ENCODE measurements around the gene PLXDC2. TPM values are rescaled to one million over a fixed set of nuclear protein-coding genes. Genes with fewer than 3 reads are reported as not detected.

Gene PLXDC2
- total RNA-seq, 8 experiments from 2014 or later: 3.7 to 129 (median 7.6) TPM

- in situ Hi-C loops (cut with MboI; ENCODE audit: low pct_unique_long_range_greater_than_20kb in 2 of 9, low sequenced_read_pairs in 9 of 9, unreplicated experiment in 9 of 9): loop anchor here in 1 of 9 experiments (5.0 kb wide), 1 partner anchor 367 kb away; no protein-coding TSS in a partner anchor
- ATAC-seq (replicated peaks in 6 of 8): no peak
- H3K27ac ChIP-seq: no peak overlapping the region
- WGBS, 10 experiments: 48 to 98% (median 90%) methylated on average over 3 to 5 of the region's 5 CpGs
- no peak overlapping the region for H3K4me3 ChIP-seq
- no peaks in the 10 kb centered on the region for H3K4me1 ChIP-seq (replicated peaks in 1 of 2)
Measured at GRCh38 chr10:19789607-19790006, 26.6 kb upstream of the PLXDC2 start.

GRCh38 chr10:19791032-19791431, 25.2 kb upstream of the PLXDC2 start:
- ATAC-seq (replicated peaks in 6 of 8): peak in 1 of 8 experiments; percentile 22
- in situ Hi-C loops (cut with MboI; ENCODE audit: low pct_unique_long_range_greater_than_20kb in 2 of 9, low sequenced_read_pairs in 9 of 9, unreplicated experiment in 9 of 9): no loop called here
- Histone ChIP-seq H3K27ac (no peak overlapping the region), H3K4me1 (replicated peaks in 1 of 2) (no peaks in the 10 kb centered on the region), H3K4me3 (no peak overlapping the region)
- 47 to 100% (median 81%) methylated on average over 1 to 2 of the region's 2 CpGs; no CpG with 5 or more reads in 2 of the 10 experiments for WGBS, 10 experiments

DNA sequence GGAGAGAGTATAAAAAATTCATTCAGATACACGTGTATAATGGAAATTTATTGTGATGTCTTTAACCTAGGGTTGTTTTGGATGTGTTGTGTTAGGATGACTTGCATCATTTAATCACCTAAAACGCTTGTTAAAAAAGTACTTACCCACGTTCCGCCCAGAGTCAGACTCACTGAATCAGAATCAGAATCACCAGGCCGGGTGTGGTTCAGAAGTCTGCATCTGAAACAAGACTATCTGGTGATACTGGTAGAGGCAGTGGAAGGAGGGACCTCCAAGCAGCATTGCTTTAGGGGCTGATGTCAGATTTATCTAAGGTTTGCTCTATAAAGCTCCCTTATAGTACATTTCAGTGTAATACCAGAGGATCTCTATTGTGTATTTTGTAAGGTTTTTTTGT, 20.5 kb upstream of the PLXDC2 start:
- H3K4me1 ChIP-seq (replicated peaks in 1 of 2): no peaks in the 10 kb centered on the region
- no peak overlapping the region for H3K4me3 ChIP-seq
- in situ Hi-C loops (cut with MboI; ENCODE audit: low pct_unique_long_range_greater_than_20kb in 2 of 9, low sequenced_read_pairs in 9 of 9, unreplicated experiment in 9 of 9): no loop called here
- ATAC-seq (replicated peaks in 6 of 8): peak in 1 of 8 experiments; percentile 51
- H3K27ac ChIP-seq: no peak overlapping the region
- 46 to 92% (median 73%) methylated on average over 2 to 5 of the region's 5 CpGs for WGBS, 10 experiments

- H3K4me1 ChIP-seq (replicated peaks in 1 of 2): no peaks in the 10 kb centered on the region
- 9 to 100% (median 92%) methylated on average over 1 to 3 of the region's 3 CpGs for WGBS, 10 experiments
- H3K27ac ChIP-seq: no peak overlapping the region
- H3K4me3 ChIP-seq: no peak overlapping the region
- no peak for ATAC-seq (replicated peaks in 6 of 8)
- in situ Hi-C loops (cut with MboI; ENCODE audit: low pct_unique_long_range_greater_than_20kb in 2 of 9, low sequenced_read_pairs in 9 of 9, unreplicated experiment in 9 of 9): loop anchor here in 5 of 9 experiments (10.0 to 25.0 kb wide), 4 partner anchors 395 to 1113 kb away; no protein-coding TSS in a partner anchor
Measured at GRCh38 chr10:19800161-19800560, 16.1 kb upstream of the PLXDC2 start.

GRCh38 chr10:19801369-19801768, 14.9 kb upstream of the PLXDC2 start:
- WGBS, 10 experiments: 0 to 100% (median 75%) methylated on average over 1 to 4 of the region's 4 CpGs; no CpG with 5 or more reads in 2 of the 10 experiments
- no peak for ATAC-seq (replicated peaks in 6 of 8)
- H3K4me3 ChIP-seq: no peak overlapping the region
- no peak overlapping the region for H3K27ac ChIP-seq
- in situ Hi-C loops (cut with MboI; ENCODE audit: low pct_unique_long_range_greater_than_20kb in 2 of 9, low sequenced_read_pairs in 9 of 9, unreplicated experiment in 9 of 9): loop anchor here in 5 of 9 experiments (10.0 to 25.0 kb wide), 4 partner anchors 397 to 1114 kb away; no protein-coding TSS in a partner anchor
- no peaks in the 10 kb centered on the region for H3K4me1 ChIP-seq (replicated peaks in 1 of 2)

- ATAC-seq (replicated peaks in 6 of 8): no peak
- WGBS, 10 experiments: 0 to 100% (median 90%) methylated on average over 1 to 2 of the region's 2 CpGs
- Histone ChIP-seq H3K4me3 (no peak overlapping the region), H3K27ac (no peak overlapping the region), H3K4me1 (replicated peaks in 1 of 2) (no peaks in the 10 kb centered on the region)
- in situ Hi-C loops (cut with MboI; ENCODE audit: low pct_unique_long_range_greater_than_20kb in 2 of 9, low sequenced_read_pairs in 9 of 9, unreplicated experiment in 9 of 9): loop anchor here in 5 of 9 experiments (10.0 to 25.0 kb wide), 4 partner anchors 399 to 1116 kb away; no protein-coding TSS in a partner anchor
Measured at GRCh38 chr10:19803676-19804075, 12.6 kb upstream of the PLXDC2 start.

DNA sequence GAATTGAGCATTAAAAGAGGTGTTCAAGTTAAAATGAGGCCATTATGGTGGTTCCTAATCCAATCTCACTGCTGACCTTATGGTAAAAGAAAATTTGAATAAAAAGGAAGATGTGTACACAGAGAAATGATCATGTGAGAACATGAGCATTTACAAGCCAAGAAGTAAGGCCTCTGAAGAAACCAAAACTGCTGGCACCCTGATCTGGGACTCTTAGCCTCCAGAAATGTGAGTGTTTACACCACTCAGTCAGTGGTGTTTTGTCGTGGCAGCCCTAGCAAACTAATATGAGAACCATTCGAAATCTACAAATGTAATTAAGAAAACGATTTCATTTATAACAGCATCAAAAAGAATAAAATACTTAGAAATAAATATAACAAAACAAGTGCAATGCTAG, 6.8 kb upstream of the PLXDC2 start:
- no peak overlapping the region for H3K27ac ChIP-seq
- ATAC-seq (replicated peaks in 6 of 8): no peak
- H3K4me3 ChIP-seq: no peak overlapping the region
- in situ Hi-C loops (cut with MboI; ENCODE audit: low pct_unique_long_range_greater_than_20kb in 2 of 9, low sequenced_read_pairs in 9 of 9, unreplicated experiment in 9 of 9): loop anchor here in 5 of 9 experiments (10.0 to 25.0 kb wide), 4 partner anchors 405 to 1122 kb away; no protein-coding TSS in a partner anchor
- H3K4me1 ChIP-seq (replicated peaks in 1 of 2): no peaks in the 10 kb centered on the region
- 10 to 95% (median 67%) methylated on average over 1 to 3 of the region's 3 CpGs for WGBS, 10 experiments

GRCh38 chr10:19811540-19811939, 4.7 kb upstream of the PLXDC2 start:
- ATAC-seq (replicated peaks in 6 of 8): peak in 1 of 8 experiments; percentile 5
- WGBS, 10 experiments: 0 to 100% (median 68%) methylated on average over 1 of the region's 1 CpG; no CpG with 5 or more reads in 4 of the 10 experiments
- Histone ChIP-seq H3K4me1 (replicated peaks in 1 of 2) (no peaks in the 10 kb centered on the region), H3K4me3 (no peak overlapping the region), H3K27ac (no peak overlapping the region)
- in situ Hi-C loops (cut with MboI; ENCODE audit: low pct_unique_long_range_greater_than_20kb in 2 of 9, low sequenced_read_pairs in 9 of 9, unreplicated experiment in 9 of 9): loop anchor here in 4 of 9 experiments (25.0 kb wide), 3 partner anchors 951 to 1124 kb away; no protein-coding TSS in a partner anchor

DNA sequence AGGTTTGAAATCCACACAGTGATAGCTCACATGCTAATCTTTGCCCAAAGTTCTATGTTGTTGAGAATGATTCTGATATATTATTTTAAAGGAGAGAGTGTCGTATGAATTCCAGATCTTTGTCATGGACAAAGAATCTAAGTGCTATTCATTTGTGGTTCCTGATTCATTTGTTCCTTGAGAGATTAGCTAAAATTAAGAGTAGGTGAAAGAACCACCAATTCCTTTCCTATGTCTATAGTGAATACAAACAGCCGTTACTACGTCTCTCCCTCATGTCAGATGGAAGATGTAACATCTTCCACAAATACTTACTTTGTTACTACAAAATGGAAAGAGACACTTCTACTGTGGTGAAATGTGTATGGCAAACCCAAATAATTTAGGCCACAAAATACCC, 3.3 kb upstream of the PLXDC2 start:
- no peak overlapping the region for H3K4me3 ChIP-seq
- in situ Hi-C loops (cut with MboI; ENCODE audit: low pct_unique_long_range_greater_than_20kb in 2 of 9, low sequenced_read_pairs in 9 of 9, unreplicated experiment in 9 of 9): loop anchor here in 4 of 9 experiments (25.0 kb wide), 3 partner anchors 949 to 1126 kb away; no protein-coding TSS in a partner anchor
- no peak for ATAC-seq (replicated peaks in 6 of 8)
- H3K27ac ChIP-seq: no peak overlapping the region
- no peaks in the 10 kb centered on the region for H3K4me1 ChIP-seq (replicated peaks in 1 of 2)
- WGBS, 10 experiments: 40 to 100% (median 72%) methylated on average over 1 to 3 of the region's 3 CpGs

DNA sequence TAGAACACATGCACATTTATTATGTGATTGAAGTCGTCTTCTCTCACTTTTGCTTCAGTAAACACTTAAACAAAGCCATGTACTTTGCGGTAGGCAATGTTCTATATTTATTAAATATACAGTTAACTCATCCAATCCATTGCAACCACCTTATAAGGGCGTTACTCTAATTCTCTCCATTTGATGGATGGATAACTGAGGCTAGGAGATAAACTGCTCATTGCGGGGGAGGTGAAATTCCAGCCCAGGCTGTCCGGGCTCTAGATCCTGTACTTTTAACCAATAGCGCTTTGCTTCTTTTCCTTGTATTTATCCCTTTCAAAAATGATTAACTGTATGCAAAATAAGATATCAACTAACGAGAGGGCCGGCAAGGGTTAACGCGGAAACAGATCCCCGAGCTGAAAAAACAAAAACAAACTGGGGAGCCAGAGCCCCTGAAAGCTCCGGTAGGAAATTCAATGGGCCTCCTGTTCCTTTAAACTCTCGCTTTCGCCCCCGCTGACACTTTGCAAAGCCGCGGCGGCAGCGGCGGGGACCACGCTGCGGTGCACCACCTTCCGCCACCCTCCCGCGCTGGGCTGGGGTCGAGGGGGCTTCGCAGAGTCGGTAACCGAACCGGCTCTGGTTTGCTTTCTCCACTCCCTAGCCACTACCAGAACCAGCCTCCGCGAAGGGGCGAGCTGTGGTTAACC, 1.0 kb upstream of the PLXDC2 start:
- H3K4me3 ChIP-seq: peak overlapping the region; percentile 53 to 96 (median 67)
- H3K4me1 ChIP-seq (replicated peaks in 1 of 2): peaks cover 0 to 9% of the 10 kb centered on the region in 2 donors
- ATAC-seq (replicated peaks in 6 of 8): peak in 5 of 8 experiments; percentile 28 to 47 (median 41)
- H3K27ac ChIP-seq: peak overlapping the region; percentile 11 to 67
- in situ Hi-C loops (cut with MboI; ENCODE audit: low pct_unique_long_range_greater_than_20kb in 2 of 9, low sequenced_read_pairs in 9 of 9, unreplicated experiment in 9 of 9): loop anchor here in 4 of 9 experiments (25.0 kb wide), 3 partner anchors 947 to 1128 kb away; no protein-coding TSS in a partner anchor
- 0 to 80% (median 14%) methylated on average over 1 to 14 of the region's 33 CpGs; no CpG with 5 or more reads in 1 of the 10 experiments for WGBS, 10 experiments

DNA sequence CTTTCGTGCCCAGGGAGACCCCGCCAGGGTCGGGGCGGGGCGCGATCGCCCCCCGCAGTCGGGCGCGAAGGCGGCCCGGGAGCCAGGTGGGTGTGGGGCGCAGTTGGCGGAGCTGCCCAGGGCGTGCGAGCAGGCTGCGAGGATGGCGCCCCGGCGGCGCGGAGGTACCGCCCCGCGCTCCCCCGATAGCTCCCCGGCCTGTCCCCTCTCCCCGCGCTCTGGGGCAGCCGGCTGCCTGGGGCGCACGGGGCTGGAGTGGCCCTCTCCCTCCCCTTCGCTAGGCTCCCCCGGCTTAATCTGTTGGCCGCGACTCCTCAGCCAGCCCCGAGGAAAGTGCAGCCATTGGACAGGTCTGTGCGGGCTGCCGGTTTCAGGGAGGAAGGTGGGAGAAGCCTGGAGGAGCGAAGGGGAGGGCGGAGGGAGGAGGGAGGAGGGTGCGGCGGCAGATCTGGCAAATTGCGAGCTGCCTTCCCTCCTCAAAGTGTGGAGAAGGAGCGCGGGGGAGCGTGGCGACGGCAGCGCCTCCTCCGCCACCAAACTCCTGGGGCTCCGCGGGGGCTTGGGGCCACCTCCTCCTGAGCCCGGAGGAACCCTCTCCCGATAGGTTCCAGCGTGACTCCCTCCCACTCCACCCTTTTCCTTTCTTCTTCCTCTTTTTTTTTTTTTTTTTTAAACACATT, 361 bp upstream of the PLXDC2 start:
- in situ Hi-C loops (cut with MboI; ENCODE audit: low pct_unique_long_range_greater_than_20kb in 2 of 9, low sequenced_read_pairs in 9 of 9, unreplicated experiment in 9 of 9): loop anchor here in 4 of 9 experiments (25.0 kb wide), 3 partner anchors 946 to 1129 kb away; no protein-coding TSS in a partner anchor
- H3K4me1 ChIP-seq (replicated peaks in 1 of 2): peaks cover 0 to 9% of the 10 kb centered on the region in 2 donors
- peak overlapping the region; percentile 53 to 96 (median 67) for H3K4me3 ChIP-seq
- peak overlapping the region; percentile 11 to 67 for H3K27ac ChIP-seq
- WGBS, 10 experiments: 0 to 4% (median 0%) methylated on average over 1 to 11 of the region's 57 CpGs; no CpG with 5 or more reads in 4 of the 10 experiments
- ATAC-seq (replicated peaks in 6 of 8): peak; percentile 46 to 82 (median 78)

DNA sequence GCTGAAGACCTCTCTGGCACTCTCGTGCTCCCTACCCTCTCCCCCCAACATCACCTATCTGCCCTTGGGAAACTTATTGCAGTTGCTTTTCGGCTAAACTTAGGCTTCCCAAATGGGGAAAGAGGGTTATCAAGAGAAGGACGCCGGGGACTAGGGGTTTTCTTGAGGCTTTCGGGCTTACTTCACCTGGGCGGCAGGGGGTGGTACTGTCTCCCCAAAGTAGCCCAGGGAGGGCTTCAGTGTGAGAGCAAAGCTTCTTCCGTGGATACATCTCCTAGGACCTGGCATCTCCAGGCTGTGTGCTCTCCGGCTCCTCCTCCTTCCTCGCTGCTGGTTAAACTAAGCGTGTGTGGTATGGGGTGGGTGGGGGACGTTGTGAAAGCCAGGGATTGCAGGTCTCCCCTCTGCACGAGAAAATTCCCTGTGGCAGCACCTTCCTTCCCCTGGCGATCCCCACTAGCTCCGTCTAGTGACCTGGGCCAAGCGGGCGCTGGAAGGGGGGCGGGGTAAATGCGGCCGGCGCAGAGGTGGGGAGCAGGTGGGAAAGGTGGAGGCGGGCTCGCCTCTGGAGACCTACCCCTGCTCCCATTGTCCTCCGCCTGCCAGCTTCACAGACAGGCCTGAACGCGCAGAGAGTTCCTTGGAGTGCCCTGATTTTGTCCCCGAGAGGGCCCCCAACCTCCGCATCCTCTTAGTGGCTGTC, 1.1 kb downstream of the PLXDC2 start:
- no peak overlapping the region for H3K27ac ChIP-seq
- WGBS, 10 experiments: 0% methylated on average over 3 to 4 of the region's 27 CpGs; no CpG with 5 or more reads in 6 of the 10 experiments
- H3K4me1 ChIP-seq (replicated peaks in 1 of 2): peaks cover 0 to 9% of the 10 kb centered on the region in 2 donors
- in situ Hi-C loops (cut with MboI; ENCODE audit: low pct_unique_long_range_greater_than_20kb in 2 of 9, low sequenced_read_pairs in 9 of 9, unreplicated experiment in 9 of 9): loop anchor here in 4 of 9 experiments (25.0 kb wide), 3 partner anchors 945 to 1130 kb away; no protein-coding TSS in a partner anchor
- H3K4me3 ChIP-seq: peak overlapping the region; percentile 53 to 96 (median 67)
- peak in 6 of 8 experiments; percentile 8 to 50 (median 18) for ATAC-seq (replicated peaks in 6 of 8)
